Stimulated activated CD4-positive, alpha-beta T cell treated with anti-CD3 and anti-CD28 coated beads, Interleukin-4, amount 100 ng/mL, for 48 hours (primary cell): Measurements from ENCODE around the gene EHBP1.

ENCODE experiments used
- DNase-seq, 2 donors: peaks; one replicate each; pipeline ENCODE4 v3.0.0-alpha.2; 2020; ENCODE audit warnings: low read depth in 2 of 2

Gene EHBP1

GRCh38 chr2:62705007-62705829 lies at the start of gene EHBP1:
Gene EHBP1, plus strand, starts transcription at chr2:62705713. Its CDS starts 1,479 bp downstream, at chr2:62707192.
- peak; percentile 96 to 97 for DNase-seq

- DNase-seq, result no peak
Measured at GRCh38 chr2:62657783-62658182, 47.7 kb upstream of the EHBP1 start.

DNA sequence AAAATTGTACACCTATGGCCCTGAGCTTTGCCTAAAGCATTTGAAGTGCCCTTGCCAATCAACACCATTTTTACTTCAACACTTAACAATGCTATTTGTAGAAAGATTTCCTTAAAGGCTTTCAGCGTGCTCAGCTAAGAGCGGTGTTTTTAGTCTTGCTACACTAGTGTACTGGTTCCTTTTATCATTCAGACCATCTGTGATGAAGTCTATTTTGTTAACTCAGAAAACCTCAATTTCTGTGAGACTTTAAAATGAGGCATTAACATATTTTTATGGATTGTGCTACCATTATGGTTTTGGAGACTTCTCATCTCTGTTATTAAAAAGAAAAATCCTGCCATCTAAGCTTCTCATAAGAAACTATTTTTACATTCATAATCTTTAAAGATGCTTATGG lies 46.6 kb upstream of the EHBP1 start:
- no peak for DNase-seq

GRCh38 chr2:62660087-62660486 lies 45.4 kb upstream of the EHBP1 start:
- DNase-seq, result no peak

DNA sequence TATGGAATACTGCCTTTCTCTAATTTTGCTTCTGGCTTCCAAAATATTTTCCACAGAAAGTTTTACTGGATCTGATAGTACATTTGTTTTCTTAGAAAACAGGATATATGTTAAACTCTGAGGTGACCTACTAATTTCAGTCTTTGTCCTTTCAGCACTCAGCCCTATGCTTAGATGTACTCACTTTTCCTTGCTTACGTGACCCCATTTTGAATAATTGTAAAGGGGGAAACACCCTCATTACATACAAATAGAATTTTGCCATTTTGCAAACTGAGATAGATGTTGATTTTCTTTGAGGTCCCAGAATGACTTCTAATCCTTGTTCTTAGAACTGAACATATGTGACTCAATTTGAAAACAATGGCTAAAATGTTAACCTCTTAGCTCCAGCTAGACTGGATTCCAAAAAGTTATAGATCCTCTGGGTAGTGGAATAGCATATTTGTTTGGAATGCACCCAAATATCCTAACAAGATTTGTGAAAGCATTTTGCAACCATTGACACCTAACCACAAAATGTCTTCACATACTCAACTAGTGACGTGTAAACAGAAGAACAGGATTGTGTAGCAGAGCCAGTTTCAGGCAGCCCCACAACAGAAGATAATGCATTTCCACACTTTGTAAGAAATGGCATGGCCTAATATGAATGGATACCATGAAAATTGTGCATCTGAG lies 44.8 kb upstream of the EHBP1 start:
- DNase-seq, result no peak

- no peak for DNase-seq
Measured at GRCh38 chr2:62661263-62661635, 44.3 kb upstream of the EHBP1 start.

GRCh38 chr2:62662131-62662530 lies 43.4 kb upstream of the EHBP1 start:
- no peak for DNase-seq

DNA sequence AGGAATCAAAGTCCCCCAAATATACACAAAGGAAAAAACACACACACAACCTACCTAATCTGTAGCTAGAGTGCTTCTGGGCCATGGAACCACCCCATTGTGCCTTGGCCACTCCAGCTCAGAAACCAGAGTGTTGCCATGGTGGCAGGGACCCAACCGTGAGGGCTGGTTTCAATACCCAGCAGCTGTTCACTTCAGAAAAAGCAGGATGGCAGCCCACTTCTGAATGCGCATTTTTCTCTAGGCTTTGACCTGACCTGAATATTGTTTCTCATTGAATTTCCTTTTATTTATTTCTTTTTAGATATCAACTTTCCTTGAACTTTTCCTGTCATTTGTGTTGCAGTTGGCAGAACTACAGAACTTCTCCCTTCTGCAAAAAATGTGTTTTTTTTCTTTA lies 43.0 kb upstream of the EHBP1 start:
- DNase-seq, result no peak

GRCh38 chr2:62663411-62663810 lies 42.1 kb upstream of the EHBP1 start:
- no peak for DNase-seq

GRCh38 chr2:62663920-62664795 lies 41.4 kb upstream of the EHBP1 start:
- DNase-seq, result no peak

DNA sequence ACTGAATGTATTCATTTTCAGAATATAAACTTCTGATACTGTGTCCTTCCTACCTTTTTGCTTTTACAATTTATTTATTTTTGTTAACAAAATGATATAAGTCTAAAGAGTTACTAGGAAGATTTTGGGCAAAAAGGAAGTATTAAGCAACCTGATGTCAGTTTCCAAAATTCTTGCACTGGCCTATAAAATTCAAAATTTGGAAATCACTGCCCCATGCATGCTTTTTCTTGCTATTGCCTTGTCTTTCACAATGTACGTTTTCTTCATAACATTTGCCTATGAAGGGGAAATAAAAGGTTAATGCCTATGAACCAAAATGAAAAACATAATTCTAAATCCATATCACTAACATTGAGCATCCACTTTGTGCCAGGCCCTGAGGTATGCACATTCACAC lies 40.1 kb upstream of the EHBP1 start:
- DNase-seq, result no peak

GRCh38 chr2:62669180-62669579 lies 36.3 kb upstream of the EHBP1 start:
- DNase-seq, result no peak

GRCh38 chr2:62672601-62673000 lies 32.9 kb upstream of the EHBP1 start:
- DNase-seq, result no peak

DNA sequence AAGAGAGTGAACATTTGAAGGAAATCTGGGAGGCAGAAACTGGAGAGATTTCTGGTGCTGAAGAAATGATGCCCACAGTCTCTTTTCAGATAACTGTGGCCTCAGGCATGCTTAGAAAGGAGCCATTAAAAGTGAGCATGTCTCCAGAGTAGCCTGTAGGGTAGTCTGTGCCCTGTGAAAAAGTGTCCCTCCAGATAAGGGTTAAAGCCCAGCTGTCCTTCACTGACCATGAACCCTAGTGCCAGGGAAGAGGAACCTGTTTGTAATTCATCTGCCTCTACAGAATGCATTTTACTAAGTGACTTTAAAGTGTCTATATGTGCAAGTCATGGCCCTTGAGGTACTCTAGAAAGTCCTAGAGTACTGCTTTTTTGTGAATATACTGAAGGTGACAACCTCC lies 30.5 kb upstream of the EHBP1 start:
- no peak for DNase-seq

- no peak for DNase-seq
Measured at GRCh38 chr2:62685256-62685655, 20.3 kb upstream of the EHBP1 start.

DNA sequence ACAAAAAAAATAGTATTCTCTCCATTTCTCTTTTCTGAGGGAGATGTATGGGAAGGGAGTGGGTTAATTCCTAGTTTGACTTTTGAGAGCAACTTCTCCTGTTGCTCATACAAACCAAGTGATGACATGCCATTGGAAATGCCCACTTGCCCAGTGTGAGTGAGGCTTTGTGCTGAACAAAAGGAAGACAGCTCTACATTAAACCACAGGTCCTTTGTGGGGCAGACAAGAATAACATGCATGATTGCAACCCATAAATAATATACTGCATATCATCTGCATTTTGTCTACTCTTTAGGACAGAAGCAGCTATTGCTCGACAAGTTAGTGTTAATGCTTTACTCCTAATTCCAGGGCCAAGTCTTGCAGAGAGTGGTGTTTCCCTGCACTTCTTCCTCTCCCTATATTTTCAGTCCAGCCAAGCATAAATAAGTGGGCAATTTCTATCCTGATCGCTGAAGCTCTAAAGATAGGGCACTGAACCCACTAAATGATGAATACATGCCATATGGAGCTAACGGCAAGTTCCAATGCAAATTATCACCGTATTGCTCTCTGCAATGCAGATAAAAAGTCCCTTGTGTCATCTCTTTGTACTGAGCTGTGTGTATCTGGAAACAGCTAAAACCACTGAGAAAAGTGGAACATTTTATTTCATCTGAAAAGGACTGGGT lies 19.4 kb upstream of the EHBP1 start:
- no peak for DNase-seq

- DNase-seq, result no peak
Measured at GRCh38 chr2:62687636-62688035, 17.9 kb upstream of the EHBP1 start.

DNA sequence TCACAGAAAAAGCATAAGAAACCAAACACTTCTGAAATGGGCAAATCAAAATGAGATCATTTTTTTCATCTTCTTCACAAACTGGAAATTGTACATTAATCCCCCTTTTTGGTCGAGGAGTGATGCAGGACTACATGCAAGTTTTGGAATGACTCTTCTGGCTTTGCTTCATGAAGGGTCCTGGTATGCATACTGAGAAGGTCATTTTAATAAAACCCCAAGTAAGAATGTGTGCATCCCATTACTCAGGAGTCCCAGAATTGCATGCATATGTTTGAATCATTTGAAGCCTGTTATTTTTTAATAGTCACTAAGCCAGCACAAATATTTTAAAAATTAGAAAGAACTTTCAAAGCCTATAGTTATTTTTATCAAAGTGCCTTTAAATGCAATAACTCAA lies 16.7 kb upstream of the EHBP1 start:
- no peak for DNase-seq

DNA sequence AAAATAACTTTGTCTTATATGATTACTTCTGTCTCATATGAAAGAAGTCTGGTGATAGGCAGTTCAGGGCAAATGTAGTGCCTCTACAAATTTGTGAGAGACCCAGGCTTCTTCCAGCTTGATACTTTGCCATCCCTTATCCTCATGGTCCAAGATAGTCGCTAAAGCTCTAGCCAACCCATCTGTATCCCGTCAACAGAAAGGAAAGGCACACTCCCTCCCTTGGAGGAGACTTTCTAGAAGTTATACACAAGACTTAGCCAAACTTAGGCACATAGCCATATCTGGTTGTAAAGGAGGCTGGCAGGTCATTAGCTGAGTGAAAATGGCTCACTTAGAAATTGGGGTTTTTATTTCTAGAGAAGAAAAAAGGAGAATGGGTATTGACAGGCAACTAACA lies 14.3 kb upstream of the EHBP1 start:
- DNase-seq, result no peak

DNA sequence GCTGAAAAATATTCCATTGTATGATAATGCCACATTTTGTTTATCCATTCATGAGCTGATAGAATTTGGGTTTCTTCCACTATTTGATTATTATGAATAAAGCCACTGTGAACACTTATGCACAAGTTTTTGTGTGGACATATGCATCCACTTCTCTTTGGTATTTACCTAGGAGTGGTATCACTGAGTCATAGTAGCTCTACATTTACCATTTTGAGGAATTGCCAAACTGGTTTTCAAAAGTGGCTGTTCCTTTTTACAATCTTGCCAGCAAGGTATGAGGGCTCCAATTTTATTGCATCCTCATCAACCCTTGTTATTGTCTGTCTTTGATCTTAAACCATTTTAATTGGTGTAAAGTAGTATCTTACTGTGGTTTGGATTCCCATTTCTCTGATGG lies 13.3 kb upstream of the EHBP1 start:
- no peak for DNase-seq

GRCh38 chr2:62698653-62699052 lies 6.9 kb upstream of the EHBP1 start:
- no peak for DNase-seq

DNA sequence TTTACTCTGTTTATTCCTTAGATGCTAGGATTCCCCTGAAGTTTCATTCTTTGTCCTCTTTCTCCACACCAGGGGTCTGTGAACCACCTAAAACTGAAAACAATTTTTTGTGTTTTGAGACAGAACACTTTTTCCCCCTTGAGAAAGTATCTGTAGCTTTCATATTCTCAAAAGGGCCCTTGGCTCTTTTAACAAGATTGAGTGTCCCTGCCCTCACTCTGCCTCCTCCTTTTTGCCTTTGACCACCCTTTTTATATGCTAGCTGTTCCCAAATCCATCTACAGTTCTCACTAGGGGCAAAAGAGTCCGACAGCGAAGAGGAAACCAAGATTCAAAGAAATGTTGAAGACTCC lies 883 bp upstream of the EHBP1 start:
- DNase-seq, result no peak
